Measurements from ENCODE around the gene SUCLG2.

- TF ChIP-seq CTCF (IDR thresholded peaks at IDR 0.05; ENCODE audit: low read length) (no peak), EZH2 (optimal IDR thresholded peaks at IDR 0.05; ENCODE audit: low read depth, low read length) (no peak), EZH2phosphoT487 (IDR thresholded peaks at IDR 0.05; ENCODE audit: low read length) (no peak)
These were observed 146.8 kb downstream of the SUCLG2 start for GRCh38 chr3:67507584-67507983.

All from MM.1S (cell line).